ENCODE data around the gene CHRD.

Gene CHRD

DNA sequence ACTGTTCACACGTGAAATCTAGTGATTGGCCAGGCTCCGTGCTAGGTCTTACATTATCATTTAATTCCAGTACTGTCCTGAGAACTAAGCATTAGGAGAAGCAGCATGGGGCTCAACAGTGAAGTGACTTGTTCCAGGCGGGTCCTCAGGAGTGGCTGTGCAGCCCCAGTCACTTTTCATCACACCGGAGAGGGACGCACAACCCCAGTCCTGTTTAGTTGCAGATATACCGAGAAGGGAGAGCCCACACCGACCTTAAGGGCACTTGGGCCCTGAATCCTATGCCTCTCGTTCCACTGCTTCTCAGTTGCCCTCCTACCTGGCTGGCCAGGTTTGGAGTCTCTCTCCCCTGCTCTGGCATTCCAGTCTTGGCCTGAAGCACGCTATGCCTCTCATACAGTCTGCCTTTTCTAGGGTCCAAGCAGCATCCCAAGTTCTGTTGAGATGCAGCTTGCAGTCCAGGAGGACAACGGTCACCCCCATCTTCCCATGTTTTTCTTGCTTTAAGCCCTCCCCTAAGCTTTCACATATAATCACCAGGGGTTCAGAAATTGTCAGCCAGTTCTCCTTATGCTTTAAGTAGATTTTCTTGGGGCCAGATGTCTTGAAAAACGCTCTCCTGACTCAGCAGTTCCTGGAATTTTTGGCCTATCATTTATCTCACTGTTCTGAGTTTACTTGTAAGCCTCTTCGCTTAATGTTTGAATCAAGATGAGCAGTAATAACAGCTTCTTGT lies 32.4 kb upstream of the CHRD start:
- no peak for DNase-seq

DNA sequence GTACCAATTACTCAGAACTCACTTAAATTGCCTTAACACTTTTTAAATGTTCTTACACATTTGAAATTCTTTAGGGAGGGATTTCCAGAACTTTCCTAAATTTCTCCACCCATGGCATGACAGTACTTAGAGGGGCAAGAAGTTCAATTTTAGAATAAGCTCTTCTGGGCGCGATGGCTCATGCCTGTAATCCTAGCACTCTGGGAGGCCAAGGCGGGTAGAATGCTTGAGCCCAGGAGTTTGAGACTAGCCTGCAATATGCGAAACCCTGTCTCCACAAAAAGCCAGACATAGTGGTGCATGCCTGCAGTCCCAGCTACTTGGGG lies 31.8 kb upstream of the CHRD start:
- DNase-seq, result no peak

DNA sequence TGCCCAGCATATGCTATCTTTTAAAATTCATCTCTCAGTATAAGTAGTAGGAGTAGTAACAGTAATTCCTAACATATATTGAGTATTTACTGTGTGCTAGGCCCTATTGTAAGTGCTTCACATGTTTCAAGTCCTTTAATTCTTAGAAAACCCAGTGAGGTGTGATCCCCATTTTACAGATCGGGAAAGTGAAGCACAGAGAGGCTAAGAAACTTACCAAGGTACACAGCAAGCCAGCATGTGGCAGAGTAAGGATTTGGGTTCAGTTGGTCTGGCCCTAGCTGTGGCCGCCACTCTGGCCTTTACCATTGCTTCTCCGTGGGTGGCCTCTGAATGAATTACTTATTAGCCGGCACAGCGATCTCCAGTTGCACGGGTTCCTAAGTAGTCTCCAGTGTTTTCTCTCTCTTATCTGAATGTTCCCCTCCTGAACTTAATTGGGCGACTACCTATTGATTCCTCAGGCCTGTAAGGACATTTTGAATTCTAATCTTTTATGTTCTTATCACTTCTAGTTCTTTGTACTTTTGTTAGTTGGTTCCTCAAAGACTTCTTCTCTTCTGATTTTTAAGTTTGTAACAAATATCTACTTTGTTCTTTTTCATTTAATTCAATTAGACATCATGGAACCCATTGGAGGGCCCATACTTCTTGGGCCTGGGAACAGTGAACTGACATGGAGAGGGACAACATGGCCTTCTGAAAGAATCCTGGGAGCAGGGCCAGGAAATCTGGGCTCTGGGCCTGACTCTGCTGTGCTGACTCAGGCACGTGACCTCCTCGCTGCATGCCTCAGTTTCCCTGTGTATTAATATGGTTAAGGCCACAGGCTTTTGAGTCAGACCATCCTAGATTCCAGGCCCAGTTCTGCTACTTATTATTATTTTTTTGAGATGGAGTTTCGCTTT lies 30.0 kb upstream of the CHRD start:
- no peak for DNase-seq

DNA sequence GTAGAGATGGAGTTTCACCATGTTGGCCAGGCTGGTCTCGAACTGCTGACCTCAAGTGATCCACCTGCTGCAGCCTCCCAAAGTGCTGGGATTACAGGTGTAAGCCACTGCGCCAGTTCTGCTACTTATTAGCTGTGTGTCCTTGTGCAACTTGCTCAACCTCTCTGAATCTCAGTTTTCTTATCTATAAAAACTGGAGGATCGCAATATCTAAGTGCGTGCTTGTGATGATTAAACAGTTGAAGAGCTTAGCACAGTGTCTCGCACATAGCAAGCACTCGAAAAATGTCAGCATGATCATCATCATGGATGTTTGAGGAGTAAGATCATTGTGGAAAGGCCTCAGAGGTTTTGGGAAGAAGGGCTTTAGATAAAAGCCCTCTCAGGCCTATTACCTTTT lies 29.2 kb upstream of the CHRD start:
- DNase-seq, result no peak

DNA sequence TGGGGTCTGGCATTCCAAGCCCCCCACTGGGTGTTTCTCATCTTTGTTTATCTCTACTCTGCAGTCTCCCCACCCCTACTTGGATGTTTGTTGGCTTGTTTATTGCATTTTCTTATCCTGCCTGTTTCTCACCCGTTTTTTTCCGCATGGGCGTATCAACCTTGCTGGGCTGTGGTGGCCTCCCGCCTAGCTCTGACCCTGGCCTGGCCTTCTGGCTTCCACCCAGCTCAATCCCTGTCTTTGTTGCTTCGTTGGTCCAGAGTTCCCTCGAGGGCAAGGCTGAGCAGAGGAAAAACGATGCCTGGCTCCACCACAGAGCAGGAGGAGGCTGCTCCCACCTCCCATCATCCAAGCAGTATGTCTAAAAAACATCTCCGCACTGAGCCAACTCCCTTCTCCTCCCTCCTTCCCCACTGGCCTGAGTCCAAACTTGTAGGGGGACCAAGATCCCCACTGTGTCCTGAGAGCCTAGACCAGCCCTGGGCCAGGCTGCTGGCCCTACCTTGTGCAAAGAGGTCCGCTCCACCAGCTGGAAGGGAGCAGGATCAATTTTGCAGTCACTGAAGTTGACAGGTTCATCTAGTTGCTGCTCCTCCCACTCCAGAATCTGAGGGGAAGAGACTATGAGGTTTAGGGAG lies 28.2 kb upstream of the CHRD start:
- no peak for DNase-seq

DNA sequence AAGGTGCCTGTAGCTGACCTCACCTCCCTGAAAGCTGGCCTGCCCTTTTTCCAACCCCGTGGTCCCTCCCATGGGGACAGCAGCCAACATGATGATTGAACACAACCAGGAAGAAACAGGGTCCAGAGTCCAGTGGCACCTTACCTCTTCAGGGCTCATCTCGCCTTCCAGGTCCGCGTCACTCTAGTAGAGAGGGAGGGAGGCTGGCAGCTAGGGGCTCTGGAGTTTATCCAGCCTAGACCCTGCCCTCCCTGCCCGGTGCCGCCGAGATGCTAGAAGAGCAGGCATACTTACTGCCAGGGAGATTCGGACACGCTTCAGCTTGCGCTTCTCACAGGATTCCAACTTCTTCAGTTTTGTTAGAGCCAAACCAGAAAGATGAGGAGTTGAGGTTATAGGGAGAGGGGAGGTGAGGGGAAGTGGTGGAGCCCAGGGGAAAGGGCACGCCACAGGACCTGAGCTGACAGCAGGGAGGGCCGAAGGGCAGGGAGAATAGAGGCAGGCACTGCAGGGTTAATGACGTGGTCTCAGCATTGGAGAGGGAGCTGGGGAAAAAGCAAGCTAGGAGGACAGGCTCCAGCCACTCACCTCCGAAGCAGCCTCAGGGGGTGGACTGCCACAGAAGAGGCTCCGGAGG lies 27.6 kb upstream of the CHRD start:
- DNase-seq, result no peak

DNA sequence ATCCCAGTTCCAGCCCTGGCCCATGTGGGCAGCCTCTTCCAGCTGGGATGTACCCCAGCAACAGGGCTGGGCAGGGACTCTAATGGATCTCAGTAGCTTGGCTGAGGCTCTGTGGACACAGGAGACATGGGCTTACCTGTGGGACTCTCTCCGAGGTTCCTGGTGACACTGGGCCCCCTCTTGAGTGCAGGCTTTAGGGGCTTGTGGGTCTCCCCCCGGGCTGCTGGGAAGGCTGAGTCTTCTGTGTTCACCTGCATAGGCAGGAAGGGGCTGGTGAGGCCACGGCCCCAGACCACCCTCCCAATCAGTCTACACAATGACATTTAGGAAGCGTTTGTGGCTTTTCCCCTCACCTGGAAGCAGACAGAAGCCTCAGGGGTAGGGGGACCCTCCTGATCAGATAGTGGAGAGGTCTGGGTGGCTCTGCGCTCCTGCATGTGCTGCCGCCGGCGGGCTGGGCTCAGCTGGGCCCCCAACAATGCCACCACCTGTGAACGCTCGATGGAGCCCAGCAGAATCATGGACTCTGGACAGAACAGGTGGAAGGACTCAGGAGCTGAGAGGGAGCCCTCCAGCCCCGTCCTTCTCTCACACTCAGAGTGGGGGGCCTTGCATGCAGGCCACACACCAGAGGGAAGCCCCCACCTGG lies 26.8 kb upstream of the CHRD start:
- no peak for DNase-seq

DNA sequence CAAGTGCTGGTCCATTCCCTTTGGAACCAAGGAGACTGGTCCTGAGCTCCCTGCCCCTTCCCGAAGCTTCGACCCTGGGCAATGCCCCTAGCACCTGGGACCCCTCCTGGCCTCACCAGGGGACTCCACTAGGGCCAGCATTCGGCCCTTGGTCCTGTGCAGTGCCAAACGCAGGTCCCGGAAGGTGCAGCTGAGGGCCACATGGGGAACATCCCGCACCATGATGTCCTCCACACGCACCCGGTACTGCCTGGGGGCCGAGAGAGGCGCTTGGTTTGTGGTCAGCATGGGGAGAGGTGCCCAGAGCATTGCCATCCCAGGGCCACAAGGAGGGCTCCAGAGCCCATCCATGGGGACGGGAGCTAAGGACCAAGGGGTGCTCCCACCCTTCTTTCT lies 26.3 kb upstream of the CHRD start:
- DNase-seq, result no peak

DNA sequence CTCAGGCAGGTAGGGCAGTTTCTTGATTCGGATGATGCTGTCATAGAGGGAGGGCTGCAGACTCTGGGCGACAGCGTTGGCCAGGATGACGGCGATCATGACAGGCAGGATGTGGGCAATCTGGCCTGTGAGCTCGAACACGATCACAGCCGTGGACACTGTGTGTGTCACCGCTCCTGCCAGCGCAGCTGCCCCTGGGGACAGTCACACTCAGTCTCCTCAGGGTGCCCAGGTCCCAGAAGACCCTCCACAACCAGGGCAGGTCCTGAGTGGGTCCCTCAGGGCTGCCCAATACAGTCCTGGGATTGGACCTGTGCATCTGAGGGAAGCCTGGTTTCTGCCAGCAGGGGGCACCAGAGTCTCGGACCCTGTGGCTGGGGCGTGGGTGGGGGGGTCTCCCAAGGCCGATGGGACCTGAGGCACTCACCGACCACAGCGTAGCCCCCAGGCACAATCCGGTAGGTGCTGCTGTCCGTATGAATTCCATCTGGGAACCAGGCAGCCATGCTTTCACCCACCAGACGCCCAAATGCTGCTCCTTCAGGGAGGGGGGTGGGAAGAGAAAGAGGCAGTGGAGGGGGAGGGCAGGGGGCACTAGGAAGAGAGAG lies 25.6 kb upstream of the CHRD start:
- peak; percentile 32 for DNase-seq

DNA sequence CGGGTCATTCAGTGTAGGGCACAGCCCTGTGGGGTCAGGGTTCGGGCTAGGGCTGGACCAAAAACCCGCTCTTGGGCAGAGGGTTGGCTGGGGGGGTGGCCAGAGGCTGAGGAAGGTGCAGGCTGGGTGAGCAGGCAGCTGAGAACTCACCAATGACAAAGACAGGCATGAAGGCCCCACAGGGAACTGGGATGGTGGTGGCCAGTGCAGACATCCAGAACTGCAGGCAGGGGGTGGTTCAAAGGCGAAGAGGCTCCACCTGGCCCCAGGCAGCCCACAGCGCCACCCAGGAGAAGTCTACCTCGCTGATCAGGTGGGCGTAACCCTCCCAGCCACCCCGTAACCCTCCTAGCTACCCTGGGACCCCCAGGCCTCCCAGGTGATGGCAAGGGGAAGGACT lies 25.1 kb upstream of the CHRD start:
- no peak for DNase-seq

DNA sequence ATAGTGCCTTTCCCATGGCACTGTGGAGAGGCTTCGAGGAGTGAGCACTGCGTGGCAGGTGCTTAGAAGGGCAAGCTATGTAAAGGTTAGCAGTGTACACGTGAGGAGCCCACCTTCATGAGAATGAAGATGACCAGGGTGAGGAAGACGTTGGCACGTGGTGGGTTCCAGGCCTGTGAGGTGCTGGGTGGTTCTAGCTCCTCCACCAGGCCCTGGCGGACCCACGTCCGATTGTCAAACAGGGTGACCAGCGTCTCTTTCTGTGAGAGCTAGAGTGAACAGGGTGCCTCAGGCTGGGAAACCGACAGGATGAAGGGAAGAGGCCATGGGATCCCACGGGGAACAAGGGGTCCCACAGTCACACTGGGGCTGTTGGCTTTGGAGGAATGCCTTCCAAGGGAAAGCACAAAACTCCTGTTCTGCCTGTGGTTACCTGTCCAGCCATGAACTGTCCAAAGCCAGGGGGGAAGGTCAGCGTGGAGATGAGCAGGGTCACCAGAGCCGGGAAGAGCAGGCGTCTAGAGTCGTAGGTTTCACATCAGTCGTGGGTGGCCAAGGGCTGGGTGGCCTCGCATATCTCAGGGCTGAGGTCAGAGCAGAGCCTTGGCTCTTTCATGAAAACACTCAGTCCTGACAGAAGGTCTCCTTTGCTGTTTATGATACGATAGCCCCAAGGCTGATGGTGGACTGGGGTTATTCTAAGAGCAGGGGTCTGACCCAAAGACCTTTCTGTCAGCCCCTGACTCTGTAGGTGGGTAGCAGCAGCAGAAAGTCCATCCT lies 24.4 kb upstream of the CHRD start:
- DNase-seq, result no peak

DNA sequence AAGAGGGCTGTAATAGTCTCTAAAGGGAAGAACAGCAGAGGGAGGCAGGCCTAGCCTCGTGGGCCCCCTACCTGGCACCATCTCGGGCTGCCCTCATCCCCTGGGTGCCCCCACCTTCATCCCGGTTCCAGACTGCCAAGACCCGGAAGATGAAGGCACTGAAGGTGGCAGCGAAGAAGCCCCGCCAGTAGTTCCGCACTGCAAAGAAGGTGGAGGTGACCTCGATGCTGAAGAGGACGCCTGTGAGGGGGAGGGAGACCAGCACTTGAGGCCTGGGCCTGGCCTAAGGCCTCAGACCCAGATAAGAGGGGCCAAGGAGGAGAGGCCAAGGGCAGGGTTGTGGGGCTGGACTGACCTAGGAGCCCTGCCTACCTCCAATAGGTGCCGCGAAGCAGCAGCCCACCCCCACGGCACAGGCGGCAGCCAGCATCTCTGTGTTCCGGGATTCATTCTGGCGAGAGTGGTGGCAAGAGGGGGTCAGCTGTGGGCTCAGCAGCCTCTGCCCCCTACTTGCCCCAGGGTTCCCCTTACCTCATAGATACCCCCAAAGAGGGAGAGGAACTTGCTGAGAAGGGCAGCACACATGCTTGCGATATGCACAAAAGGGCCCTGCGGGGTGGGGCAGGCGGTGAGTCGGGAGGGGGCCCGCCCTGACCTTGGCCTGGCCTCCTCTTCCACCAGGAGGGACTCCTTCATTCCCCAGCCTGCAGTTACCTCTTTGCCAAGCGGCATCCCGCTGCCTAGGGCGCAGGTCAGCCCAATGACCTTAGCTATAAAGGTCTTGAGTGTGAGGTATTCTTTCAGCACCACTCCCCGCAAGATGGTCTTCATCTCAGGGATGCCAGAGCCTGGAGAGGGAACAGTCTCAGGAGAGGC lies 22.4 kb upstream of the CHRD start:
- no peak for DNase-seq

DNA sequence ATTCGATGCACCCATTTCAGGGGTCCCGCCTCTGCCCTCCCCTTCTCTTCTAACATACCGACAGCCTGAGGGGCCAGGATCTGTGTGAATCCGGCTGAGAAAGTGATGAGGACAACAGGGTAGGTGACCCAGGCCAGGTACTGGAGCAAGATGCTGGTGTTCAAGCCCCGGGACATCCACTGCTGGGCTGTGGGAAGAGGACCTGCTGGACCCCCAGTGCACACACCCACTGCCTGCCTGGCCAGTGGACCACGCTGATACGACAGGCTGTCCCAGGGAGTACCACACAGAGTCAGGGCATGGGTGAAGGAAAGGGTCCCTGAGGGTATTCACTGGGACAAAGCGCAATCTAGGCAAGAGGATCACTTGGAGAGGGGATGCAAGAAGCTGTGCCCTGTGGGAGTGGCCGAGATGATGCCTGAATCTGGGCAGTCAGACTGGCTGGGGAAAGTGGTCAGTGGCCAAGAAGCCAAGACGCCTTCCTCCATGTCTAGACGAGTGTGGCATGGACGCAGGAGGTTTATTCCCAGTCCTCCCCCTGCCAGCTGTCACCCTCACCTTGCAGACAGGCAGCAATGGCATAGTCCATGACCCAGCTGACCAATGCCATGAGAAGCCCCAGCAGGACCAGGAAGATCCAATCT lies 21.6 kb upstream of the CHRD start:
- DNase-seq, result no peak

DNA sequence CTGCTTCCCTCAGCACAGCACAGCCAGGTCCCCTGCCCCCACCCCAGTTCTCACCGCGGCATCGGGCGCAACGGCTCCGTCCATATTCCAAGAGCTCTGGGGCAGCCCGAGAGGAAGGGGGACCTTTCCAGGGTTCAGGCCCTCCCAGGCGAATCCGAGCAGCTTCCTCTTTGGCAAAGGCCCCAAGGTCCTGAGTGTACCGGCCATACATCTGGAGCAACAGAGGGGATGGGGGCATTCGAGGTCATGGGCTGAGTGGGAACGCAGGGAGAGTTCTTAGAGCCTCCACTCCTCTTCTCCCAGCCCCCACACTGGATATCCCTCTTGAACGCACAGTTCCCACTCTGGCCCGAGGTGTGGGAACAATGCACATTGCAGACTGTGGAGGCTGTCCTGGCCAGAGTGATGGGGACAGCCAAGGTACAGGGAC lies 20.9 kb upstream of the CHRD start:
- DNase-seq, result no peak

DNA sequence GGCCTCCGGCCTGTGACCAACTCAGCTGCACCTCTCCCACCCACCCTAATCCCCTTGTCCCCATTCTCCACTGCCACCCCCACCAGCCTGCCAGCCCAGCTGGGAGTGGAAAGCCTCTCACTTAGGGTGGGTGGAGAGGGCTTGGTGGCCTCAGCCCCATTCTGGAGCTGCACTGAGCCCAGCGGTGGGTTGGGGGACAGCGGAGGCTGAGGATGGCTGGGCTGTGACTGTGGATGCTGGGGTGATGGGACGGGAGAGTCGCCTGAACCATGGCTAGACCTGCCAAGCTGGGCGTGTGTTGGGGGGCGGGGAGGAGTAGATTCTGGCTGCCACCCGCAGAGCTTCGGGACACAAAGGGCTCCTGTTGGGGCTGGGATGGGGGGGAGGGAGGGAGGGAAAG lies 20.2 kb upstream of the CHRD start:
- DNase-seq, result no peak

DNA sequence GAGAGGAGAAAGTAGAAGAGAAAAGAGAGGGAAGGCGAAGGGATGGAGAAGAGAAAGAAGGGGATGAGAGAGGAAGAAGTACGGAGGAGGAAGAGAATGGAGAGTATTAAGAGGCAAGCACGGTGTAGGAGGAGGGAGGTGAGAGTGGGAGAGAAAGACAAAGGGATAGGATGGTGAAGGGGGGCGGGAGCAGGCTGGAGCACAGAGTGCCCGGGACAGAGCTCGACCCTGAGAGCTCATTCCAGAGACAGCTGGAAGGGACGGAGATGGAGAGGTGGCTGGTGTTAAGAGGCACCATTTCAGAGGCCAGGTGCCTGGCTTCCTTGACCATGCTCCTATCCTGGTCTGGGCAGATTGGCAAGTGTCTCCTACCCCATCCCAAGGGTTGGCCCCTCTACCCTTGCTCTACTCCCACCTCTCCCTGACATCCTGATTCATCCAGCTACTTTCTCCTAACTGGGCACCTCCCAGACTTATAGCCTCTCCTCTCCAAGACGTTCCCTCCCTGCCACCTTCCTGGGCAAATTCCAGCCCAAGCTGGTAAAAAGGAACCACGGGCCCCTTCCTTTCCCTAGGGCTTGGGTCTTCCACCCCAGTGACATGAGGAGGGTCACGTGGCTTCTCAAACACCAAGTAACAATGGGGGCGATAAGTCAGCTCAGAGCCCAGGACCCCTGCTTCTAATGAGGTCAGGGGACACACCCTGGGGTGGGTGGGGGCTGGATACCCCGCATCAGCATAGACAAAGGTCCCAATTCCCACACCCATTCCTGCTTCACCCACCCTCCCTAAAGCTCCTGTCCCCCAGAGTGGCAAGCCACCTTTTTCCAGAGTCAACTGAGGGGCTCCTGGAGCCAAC lies 19.6 kb upstream of the CHRD start:
- no peak for DNase-seq

DNA sequence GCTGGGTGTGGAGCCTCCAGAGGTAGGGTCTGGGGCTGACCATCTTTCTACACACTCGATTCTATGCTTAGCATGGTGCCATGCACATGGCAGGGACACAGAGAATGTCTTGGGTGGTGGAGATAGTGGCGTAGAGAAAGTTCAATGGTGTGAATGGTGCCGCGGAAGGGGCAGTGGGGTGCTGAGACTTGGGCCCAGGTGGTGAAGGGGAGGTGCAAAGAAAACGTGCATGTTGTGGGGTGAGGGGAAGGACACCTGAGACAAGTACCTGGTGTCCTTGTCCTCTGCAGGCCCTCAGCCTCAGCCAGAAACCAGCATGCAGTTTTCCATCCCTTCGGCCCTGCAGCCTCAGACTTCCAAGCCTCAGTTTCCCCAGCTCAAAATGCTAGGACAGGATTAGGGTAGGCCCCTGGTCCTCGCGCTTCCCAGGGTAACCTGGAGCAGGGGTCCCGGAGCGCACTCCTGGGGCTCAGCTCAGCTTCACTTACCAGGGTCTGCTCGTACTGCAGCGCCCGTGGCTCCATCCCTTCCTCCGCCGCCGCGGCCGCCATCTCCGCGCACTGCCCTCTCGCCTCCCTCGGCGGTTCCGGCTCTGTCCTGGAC lies 18.8 kb upstream of the CHRD start:
- no peak for DNase-seq

DNA sequence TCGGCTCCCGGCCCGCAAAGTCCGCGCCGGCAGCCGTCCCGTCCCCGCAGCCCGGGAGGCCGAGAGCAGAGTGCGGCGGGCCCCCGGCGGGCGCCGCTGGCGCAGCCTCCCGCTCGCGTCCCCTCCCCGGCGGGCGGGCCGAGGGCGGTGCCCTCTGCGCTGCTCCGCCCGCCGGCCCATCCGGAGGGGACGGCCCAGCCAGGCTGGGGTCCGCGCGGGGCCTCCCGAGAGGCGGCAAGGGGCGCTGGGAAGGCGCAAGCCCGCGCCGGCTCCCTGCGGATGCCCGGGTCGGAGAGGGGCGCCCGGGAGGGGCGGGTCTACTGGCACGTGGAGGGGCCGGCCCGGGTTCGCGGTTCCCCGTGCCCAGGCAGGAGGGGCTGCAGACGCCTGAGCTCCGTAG lies 18.3 kb upstream of the CHRD start, which contains the start of the genes CLCN2 and POLR2H:
TSS of gene CLCN2 (minus strand) at position 74 of the 400 bp plus-strand sequence. CDS start 126 bp downstream, outside the sequence.
TSS of gene POLR2H (plus strand) at position 179 of the 400 bp plus-strand sequence. CDS start 1,783 bp downstream, outside the sequence.
- no peak for DNase-seq

Data from NCI-H1694 (cell line).